HL-60 (cell line): ENCODE measurements around the gene REEP3.

Source experiments
- CTCF ChIP-seq: IDR thresholded peaks from one replicate; pipeline ENCODE4 v1.5.1; 2011; ENCODE audit warnings: low read length, control low read depth, inconsistent platforms; ENCODE audit not compliant: insufficient read depth
- GABPA ChIP-seq: IDR thresholded peaks from 2 replicates; pipeline ENCODE4 v1.6.1; 2012; ENCODE audit warnings: low read depth
- POLR2AphosphoS5 ChIP-seq: IDR thresholded peaks from 2 replicates; pipeline ENCODE4 v1.6.1; 2012; ENCODE audit warnings: low read depth
- SPI1 ChIP-seq: IDR thresholded peaks from 2 replicates; pipeline ENCODE4 v1.6.1; 2012; ENCODE audit warnings: low read depth, mild to moderate bottlenecking, borderline replicate concordance

- TF ChIP-seq GABPA (no peak), CTCF (no peak), POLR2AphosphoS5 (no peak), SPI1 (no peak)
Observed at GRCh38 chr10:63611078-63611477, 89.9 kb downstream of the REEP3 start.
